ENCODE measurements around the gene GAK. TPM values are rescaled to one million over a fixed set of nuclear protein-coding genes. Genes with fewer than 3 reads are reported as not detected.

GAK gene
- total RNA-seq, 4 donors from 2014 or later, result 62.3 to 126 (median 85.4) TPM

GRCh38 chr4:878796-879728 lies 53.1 kb downstream of the GAK start:
- no peak for TF ChIP-seq CTCF (IDR thresholded peaks at IDR 0.05)
- DNase-seq (ENCODE audit: low spot score), result no peak

GRCh38 chr4:877502-877901 lies 54.6 kb downstream of the GAK start:
- no peak for TF ChIP-seq CTCF (IDR thresholded peaks at IDR 0.05)
- ATAC-seq (ENCODE audit: low FRiP score) (no peak), DNase-seq (ENCODE audit: low spot score) (no peak)

More at GRCh38 chr4:878796-879728, 53.1 kb downstream of the GAK start:
- ATAC-seq (ENCODE audit: low FRiP score), result no peak

GRCh38 chr4:876780-877179 lies 55.3 kb downstream of the GAK start:
- ATAC-seq (ENCODE audit: low FRiP score) (no peak), DNase-seq (ENCODE audit: low spot score) (no peak)
- TF ChIP-seq CTCF (IDR thresholded peaks at IDR 0.05), result no peak

- ATAC-seq (ENCODE audit: low FRiP score), result peak; percentile 21
- no peak for DNase-seq (ENCODE audit: low spot score)
- no peak for TF ChIP-seq CTCF (IDR thresholded peaks at IDR 0.05)
Observed at GRCh38 chr4:875818-876423, 56.2 kb downstream of the GAK start.

- DNase-seq (ENCODE audit: low spot score) (no peak), ATAC-seq (ENCODE audit: low FRiP score) (no peak)
- no peak for TF ChIP-seq CTCF (IDR thresholded peaks at IDR 0.05)
Observed at GRCh38 chr4:874971-875817, 56.9 kb downstream of the GAK start.

GRCh38 chr4:874056-874455 lies 58.1 kb downstream of the GAK start:
- no peak for ATAC-seq (ENCODE audit: low FRiP score)
- DNase-seq (ENCODE audit: low spot score), result no peak
- TF ChIP-seq CTCF (IDR thresholded peaks at IDR 0.05), result no peak
